RWPE2 (cell line): ENCODE data around the gene FBXW4.
A peak's percentile ranks its signal among the peaks of the same experiment; 100 is the strongest.

Experiments used
- ATAC-seq: fragments of 200-7000 bp; cut with Tn5 transposase; 3 replicates; pipeline ENCODE4 v1.9.1; 2021; ENCODE audit warnings: low read depth
- DNase-seq: peaks from one replicate; pipeline ENCODE4 v3.0.0-alpha.2; 2020; ENCODE audit warnings: low spot score
- H3K27ac ChIP-seq: fragments of 450-650 bp; 2 replicates; pipeline ENCODE4 v1.5.1; 2017; ENCODE audit warnings: mild to moderate bottlenecking; ENCODE audit not compliant: poor library complexity, severe bottlenecking
- H3K27me3 ChIP-seq: fragments of 250-450 bp; sonication (Bioruptor Pico); 2 replicates; pipeline ENCODE4 v1.5.1; 2021; ENCODE audit warnings: mild to moderate bottlenecking, moderate library complexity; ENCODE audit not compliant: insufficient read depth, poor library complexity, severe bottlenecking
- H3K36me3 ChIP-seq: fragments of 250-450 bp; sonication (Bioruptor Pico); 2 replicates; pipeline ENCODE4 v1.5.1; 2020; ENCODE audit warnings: low read depth, mild to moderate bottlenecking, moderate library complexity
- H3K4me1 ChIP-seq: fragments of 250-450 bp; sonication (Bioruptor Pico); 2 replicates; pipeline ENCODE4 v1.5.1; 2021; ENCODE audit warnings: mild to moderate bottlenecking, moderate library complexity; ENCODE audit not compliant: insufficient read depth, poor library complexity, severe bottlenecking
- H3K4me3 ChIP-seq: fragments of 250-450 bp; sonication (Bioruptor Pico); 2 replicates; pipeline ENCODE4 v1.5.1; 2021; ENCODE audit warnings: mild to moderate bottlenecking, moderate library complexity; ENCODE audit not compliant: severe bottlenecking
- H3K9me3 ChIP-seq: fragments of 250-450 bp; sonication (Bioruptor Pico); 2 replicates; pipeline ENCODE4 v1.5.1; 2021; ENCODE audit warnings: mild to moderate bottlenecking, moderate library complexity; ENCODE audit not compliant: severe bottlenecking
- CTCF ChIP-seq: fragments of 450-650 bp; IDR thresholded peaks from one replicate; pipeline ENCODE4 v1.5.1; 2017; ENCODE audit warnings: mild to moderate bottlenecking, moderate library complexity; ENCODE audit not compliant: poor library complexity, severe bottlenecking

Gene FBXW4

GRCh38 chr10:101578803-101579515 lies 116.0 kb downstream of the FBXW4 start:
- Histone ChIP-seq H3K36me3 (peaks cover 10% of the 10 kb centered on the region), H3K9me3 (no peaks in the 10 kb centered on the region)
- no peak for ATAC-seq

GRCh38 chr10:101578192-101578591 lies 116.8 kb downstream of the FBXW4 start:
- no peaks in the 10 kb centered on the region for H3K9me3 ChIP-seq
- H3K27me3 ChIP-seq: no peaks in the 10 kb centered on the region
- H3K4me3 ChIP-seq: no peak overlapping the region
- no peak for ATAC-seq
- H3K27ac ChIP-seq: no peak overlapping the region
- peaks cover 6% of the 10 kb centered on the region; the same call in 1 of the 2 replicates for H3K36me3 ChIP-seq
- no peaks in the 10 kb centered on the region for H3K4me1 ChIP-seq
- no peak for TF ChIP-seq CTCF
- no peak for DNase-seq

More at GRCh38 chr10:101578803-101579515, 116.0 kb downstream of the FBXW4 start:
- Histone ChIP-seq H3K27ac (no peak overlapping the region), H3K27me3 (no peaks in the 10 kb centered on the region), H3K4me1 (no peaks in the 10 kb centered on the region), H3K4me3 (no peak overlapping the region)
- peak; percentile 52 for DNase-seq
- TF ChIP-seq CTCF: no peak

GRCh38 chr10:101577121-101577871 lies 117.7 kb downstream of the FBXW4 start:
- DNase-seq (no peak), ATAC-seq (no peak)
- H3K4me1 ChIP-seq: no peaks in the 10 kb centered on the region
- H3K27me3 ChIP-seq: no peaks in the 10 kb centered on the region
- no peak overlapping the region for H3K4me3 ChIP-seq
- no peaks in the 10 kb centered on the region for H3K9me3 ChIP-seq
- no peak for TF ChIP-seq CTCF
- H3K36me3 ChIP-seq: peaks cover 6% of the 10 kb centered on the region; the same call in 1 of the 2 replicates
- H3K27ac ChIP-seq: no peak overlapping the region

- ATAC-seq (no peak), DNase-seq (no peak)
- H3K4me1 ChIP-seq: no peaks in the 10 kb centered on the region
- no peak overlapping the region for H3K27ac ChIP-seq
- no peak for TF ChIP-seq CTCF
- H3K27me3 ChIP-seq: no peaks in the 10 kb centered on the region
- H3K36me3 ChIP-seq: no peaks in the 10 kb centered on the region
- H3K4me3 ChIP-seq: no peak overlapping the region
- H3K9me3 ChIP-seq: no peaks in the 10 kb centered on the region
Observed at GRCh38 chr10:101576211-101576863, 118.6 kb downstream of the FBXW4 start.
